ENCODE measurements around the gene TCP10L.
"Not testable (repeated sequence)": the region's sequence is repeated elsewhere in the genome, so short reads cannot be mapped to it uniquely, and the experiment has no call there.

The TCP10L gene

DNA sequence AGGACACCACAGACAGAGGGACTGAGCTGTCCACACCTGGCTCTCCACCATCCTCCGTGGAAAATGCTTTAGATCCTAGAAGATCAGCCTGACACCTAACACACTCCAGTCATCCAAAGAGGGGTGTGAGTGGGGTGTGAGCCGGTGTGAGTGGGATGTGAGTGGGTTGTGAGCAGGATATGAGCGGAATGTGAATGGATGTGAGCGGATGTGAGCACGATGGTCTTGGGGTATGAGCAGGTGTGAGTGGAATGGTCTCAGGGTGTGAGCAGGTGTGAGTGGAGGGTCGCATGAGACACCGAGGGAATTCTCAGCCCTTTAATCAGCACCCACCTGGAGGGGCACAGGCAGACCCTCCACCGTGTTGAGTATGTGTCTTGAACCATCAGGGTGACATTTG, 851 bp downstream of the TCP10L start:
- no peak for DNase-seq

DNA sequence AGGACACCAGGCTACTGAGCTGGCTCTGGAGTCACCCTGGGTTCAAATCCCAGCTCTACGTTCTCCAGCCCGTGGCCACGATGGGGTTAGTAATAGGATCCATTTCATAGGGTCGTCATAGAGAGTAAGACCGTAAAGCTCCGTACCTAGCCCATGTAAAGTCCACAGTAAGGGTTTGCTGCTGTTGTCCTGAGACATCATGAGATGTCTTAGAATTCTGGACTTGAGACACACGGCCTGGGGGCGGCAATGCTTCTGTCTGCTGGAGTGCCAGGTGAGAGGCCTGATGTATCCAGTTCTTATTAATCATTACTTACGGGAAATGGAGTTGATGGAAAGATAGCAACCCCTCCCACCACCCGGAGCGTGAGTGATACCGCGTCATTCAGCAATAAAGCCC, 3.6 kb downstream of the TCP10L start:
- DNase-seq, result no peak

GRCh38 chr21:32580949-32581348, 4.4 kb downstream of the TCP10L start:
- DNase-seq, result no peak

DNA sequence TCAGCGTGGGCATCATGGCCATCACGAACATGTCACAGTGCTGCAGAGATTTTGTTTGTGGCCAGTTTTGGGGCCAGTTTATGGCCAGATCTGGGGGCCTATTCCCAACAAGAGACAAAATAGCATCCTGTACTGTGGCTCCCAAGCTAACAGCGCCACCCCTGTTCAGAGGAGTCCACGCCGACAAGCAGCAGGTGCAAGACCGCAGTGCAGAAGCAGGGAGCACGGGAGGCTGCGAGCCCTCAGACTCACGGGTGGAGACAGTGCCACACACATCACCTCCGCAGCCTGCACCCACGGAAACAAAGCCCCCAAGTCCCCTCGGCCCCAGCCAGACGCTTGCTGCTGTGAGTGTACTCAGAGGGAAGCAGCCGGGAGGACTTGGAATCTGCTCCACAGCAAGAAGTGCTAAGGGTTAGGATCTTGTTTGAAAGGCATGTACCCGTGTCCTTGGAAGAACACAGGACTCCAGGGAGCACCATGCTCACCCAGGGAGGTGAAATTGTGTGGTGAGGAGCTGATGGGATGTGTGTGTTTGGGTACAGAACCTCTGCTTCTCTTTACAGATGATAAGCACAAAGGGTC, 7.1 kb downstream of the TCP10L start:
- no peak for DNase-seq

DNA sequence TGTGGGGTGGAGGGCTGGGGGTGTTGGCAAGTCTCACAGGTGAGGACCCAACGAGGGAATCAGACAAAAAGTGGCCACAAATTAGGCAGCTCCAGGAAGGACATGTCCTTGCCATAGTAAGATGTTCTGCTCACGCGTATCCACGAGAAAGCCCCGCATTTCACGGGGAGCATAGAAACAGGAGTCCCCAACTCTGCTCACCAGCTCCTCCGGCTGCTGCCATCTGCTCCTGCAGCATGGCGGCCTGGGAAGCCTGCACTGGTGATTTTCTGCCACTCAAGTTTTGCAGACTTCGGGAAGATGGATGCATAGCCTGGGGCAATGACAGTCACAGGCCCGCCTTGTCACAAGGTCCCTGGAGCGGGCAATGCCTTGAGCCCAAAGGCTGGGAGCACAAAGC, 9.3 kb downstream of the TCP10L start:
- DNase-seq, result no peak

DNA sequence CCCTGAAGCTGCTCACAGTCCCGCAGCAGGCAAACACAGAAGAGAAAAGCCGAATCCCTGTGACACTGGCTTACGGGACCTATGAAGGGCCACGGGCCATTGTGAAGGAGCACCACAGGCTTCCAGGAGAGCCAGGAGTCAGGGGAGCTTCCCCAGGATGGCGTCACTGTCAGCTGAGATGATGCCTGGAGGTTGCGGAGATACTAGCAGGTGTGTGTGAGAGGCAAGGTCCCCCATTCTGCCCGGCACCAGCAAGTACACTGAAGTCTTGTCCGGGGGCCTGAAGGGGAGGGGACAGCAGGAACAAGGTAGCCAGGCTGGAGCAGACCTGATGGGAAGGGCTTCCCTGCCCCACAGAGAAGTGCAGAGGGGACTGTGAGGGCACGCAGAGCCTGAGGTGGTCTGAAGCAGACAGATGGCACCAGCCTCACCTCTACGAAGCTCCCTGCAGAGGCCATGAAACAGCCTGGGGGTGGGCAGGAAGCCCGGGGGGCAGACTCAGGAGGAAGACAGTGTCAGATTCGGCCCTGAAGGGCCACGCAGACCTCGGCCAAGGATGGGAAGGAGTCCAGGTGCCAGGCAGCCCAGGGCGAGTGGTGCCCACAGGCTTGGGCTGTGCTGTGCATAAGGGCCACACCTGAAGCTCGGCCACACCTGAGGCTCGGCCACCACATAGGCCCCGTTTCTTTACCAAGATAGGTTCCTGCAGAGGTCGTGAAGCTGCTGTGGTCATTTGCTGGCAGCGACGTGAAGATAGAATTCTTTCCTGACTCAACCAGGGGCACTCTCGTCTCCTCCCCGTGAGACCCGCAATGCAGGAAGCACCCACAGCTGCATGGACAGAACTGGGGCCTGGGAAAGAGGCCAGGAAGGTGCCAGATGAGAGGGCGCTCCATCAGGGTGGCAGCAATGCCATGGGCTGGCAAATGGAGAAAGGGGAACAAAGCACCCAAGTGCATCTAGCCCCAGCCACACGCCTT, 10.1 kb downstream of the TCP10L start:
- DNase-seq, result no peak

DNA sequence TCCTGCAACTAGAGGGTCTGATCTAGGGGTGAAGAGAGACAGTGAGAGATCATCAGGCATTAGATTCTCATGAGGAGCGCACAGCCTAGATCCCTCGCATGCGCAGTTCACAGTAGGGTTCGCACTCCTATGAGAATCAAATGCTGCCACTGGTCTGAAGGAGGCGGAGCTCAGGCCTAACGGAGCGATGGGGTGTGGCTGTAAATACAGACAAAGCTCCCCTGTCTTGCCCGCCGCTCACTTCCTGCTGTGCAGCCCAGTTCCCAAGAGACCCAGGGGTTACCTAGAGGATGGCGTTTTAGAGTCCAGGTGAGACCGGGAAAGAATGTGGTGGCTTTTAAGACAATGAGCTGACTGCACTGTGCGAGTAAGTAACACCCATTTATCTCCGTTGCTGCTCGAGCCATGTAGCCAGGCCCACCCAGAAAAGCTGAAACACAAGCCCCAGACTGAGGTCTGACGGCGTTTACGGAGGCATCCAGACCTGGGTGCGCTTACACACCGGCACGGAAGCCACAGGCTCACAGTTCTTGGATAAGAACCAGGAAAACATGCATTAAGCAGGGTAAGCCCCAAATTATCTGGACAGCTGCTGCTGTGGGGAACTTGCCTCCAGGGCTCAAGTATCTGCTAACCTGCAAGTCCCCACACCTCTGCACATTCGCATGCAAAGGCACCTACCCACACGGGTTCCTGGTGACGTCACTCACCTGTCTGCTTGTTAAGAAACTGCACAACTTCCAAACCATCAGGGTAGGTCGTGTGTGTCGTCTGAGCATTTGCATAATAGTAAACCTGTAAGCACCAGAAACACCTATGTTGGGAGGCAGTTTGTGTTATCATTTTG, 12.5 kb downstream of the TCP10L start:
- DNase-seq, result no peak

GRCh38 chr21:32570456-32570855, 14.9 kb downstream of the TCP10L start:
- no peak for DNase-seq

DNA sequence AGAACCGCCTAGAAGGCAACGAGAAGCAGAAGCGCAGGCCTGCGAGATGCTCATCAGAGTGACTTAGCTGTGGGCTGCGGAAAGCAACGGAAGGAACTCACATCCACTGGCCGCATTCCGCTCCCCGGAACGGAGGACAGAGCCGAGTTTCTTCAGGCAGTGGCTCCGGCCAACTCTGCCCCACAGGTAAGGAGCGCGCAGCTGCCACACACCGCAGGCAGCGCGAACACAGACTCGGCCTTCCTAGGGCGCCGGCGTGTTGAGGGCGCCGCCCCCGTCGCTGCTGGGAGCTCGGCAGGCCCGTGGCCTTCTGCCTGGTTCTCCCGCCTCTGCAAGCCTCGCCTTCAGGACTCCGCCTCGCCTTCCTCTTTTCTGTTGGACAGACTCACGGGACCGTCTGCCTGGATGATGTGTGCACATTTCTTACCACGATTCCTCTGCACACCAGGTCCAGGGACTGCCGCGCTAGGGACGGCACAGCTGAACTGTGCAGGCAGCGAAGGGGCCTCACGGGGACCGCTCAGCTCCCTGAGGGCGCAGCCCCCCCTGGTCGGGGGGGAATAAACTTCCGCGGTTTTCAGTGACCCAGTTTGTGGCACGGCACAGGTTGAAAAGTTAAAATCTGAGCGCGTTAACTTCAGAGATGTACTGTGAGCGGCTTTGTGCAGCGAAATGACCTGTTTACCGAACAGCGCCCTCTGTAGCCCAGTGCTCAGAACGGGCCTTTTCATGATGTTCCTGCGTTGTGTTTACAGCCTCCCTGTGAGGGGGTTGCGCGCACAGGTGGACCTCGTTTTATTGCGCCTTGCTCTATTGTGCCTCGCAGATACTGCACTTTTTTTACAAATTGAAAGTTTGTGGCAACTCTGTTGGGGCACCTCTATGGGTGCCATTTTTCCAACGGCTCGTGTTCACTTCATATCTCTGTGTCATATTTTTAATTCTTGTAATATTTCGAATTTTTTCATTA, 15.8 kb downstream of the TCP10L start:
- DNase-seq, result peak; percentile 71 to 72

GRCh38 chr21:32567626-32568025, 17.7 kb downstream of the TCP10L start:
- DNase-seq, result no peak

- DNase-seq, result no peak
Measured at GRCh38 chr21:32566741-32567389, 18.5 kb downstream of the TCP10L start.

GRCh38 chr21:32565856-32566465, 19.4 kb downstream of the TCP10L start:
- DNase-seq, result no peak

GRCh38 chr21:32562915-32563314, 22.4 kb downstream of the TCP10L start:
- no peak for DNase-seq

DNA sequence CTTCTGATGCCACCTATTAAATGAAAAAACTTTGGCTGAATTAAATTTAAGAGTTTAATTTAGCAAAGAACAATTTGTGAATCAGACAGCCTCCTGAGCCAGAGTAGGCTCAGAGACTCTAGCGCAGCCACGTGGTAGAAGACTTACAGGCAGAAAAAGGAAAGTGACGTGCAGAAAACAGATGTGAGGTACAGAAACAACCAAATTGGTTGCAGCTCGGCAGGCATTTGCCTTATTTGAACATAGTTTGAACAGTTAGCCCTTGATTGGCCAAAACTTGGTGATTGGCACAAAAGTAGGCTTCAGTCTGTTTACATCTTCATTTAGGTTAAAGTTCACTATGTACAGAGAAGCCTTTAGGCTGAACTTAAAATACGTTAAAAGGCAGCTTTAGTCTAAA, 22.9 kb downstream of the TCP10L start:
- no peak for DNase-seq

DNA sequence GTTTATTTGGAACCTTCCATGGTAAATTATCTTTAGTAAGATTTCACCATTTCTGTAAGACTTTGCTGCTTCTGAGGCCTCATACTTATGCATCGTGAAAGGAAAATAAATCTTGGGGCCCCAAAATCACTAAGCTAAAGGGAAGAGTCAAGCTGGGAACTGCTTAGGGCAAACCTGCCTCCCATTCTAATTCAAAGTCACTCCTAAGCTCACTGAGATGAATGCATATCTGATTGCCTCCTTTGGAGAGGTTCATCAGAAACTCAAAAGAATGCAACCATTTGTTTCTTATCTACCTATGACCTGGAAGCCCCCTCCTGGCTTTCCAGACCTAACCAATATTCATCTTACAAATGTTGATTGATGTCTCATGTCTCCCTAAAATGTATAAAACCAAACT, 23.8 kb downstream of the TCP10L start:
- not testable (repeated sequence) for DNase-seq

DNA sequence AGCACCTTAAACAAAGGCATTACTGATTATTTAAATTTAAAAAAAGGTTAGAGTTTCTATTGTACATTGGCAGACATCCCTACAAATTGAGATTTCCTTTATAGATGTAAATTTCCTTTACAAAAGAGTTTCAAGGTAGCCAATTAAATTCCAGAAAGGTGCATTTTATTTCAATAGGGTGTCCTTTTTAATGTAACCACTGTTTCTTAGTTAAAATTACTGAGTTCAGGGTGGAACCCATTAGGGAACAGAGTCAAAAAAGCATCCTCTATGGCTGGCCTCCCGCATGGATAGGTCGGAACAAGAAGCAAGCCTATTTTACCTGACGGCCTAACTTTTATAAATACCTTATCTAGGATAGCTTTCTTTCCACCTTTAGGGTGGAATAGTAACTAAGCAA, 24.4 kb downstream of the TCP10L start:
- DNase-seq, result no peak

GRCh38 chr21:32559006-32559610, 26.2 kb downstream of the TCP10L start:
- no peak for DNase-seq

DNA sequence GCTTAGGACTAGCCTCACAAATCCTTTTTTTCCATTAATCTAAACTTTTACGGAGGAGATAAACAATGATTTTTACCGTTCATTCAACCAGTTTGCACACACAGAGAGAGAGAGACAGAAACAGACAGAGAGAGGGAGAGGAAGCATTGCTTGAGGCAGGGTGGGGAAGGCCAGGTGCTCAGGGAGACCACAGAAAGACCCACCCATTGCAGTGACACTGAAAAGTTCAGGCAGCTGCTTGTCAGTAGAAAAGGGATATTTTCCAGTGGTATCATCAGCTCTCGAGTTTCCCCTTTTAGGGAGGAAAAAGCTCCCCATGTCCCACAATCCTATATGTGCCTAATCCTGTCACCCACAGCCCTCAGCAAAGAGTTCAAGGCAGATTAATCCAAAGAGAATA, 27.2 kb downstream of the TCP10L start:
- no peak for DNase-seq

DNA sequence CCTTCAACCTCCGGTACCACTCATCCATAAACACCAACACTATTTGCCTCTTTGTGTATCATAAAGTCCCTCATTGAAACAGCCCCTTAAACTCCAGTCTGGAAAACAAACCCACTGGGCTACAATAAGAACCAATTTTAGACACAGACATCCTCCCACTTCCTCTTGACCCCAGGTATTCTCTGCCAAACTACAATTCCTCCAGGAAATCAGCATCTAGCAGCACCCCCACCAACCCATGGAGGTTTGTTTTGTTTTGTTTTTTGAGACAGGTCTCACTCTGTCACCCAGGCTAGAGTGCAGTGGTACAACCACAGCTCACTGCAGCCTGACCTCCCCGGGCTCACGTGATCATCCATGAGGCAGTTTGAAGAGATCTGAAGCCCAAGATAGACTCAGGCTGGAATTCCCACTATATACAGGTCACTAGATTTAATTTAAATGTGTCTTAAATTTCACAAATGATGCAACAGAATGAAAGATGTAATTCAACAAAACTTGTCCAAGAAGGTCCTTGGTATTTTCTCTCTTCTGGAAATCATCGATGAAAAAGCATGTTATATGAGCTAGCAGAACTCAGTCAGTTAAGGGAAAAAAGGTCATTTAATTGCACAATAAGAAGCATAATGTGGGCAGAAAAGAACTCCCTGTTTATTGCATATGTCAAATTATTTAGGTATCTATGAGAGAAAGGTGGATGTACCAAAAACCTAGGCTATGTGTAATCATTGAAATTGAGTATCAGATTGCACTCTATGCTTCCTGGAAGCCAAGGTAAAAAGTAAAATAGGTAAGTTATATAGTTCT, 30.3 kb downstream of the TCP10L start:
- DNase-seq, result no peak

DNA sequence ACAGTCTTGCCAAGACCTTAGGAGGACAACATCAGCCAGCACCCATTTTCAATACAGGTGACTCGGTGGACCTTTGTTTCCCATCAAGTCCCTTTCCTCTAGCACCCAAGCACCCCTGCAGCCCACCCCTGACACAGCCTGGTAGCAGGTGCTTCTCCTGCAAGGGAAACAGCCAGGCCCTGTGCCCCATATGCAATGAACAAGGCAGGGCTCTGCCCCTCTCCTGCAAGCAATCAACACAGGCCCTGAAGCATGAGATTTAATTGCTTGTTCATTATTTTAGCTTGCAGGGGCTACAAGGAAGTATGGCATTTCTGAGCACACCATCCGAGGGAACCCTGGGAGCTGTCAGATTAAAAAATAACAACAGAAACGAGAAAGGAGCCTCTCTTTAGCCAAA, 35.4 kb downstream of the TCP10L start:
- DNase-seq, result no peak

Measured in stimulated activated CD4-positive, alpha-beta T cell treated with anti-CD3 and anti-CD28 coated beads, Interleukin-4, amount 100 ng/mL, for 4 hours (primary cell).